NCI-H82 treated with DMSO at 0.1 percent for 48 hours (cell line): Measurements from ENCODE around the gene KRTAP10-9.
"Not testable (repeated sequence)": the region's sequence is repeated elsewhere in the genome, so short reads cannot be mapped to it uniquely, and the experiment has no call there.

Experiments
- DNase-seq: peaks from one replicate; lab custom pipeline; 2025; ENCODE audit not compliant: unreplicated experiment; lab: John Stamatoyannopoulos, UW

KRTAP10-9 gene

GRCh38 chr21:44614161-44614631 lies 12.7 kb upstream of the KRTAP10-9 start:
- no peak for DNase-seq

- no peak for DNase-seq
Observed at GRCh38 chr21:44614961-44615391, 11.9 kb upstream of the KRTAP10-9 start.

GRCh38 chr21:44615466-44615865 lies 11.4 kb upstream of the KRTAP10-9 start:
- DNase-seq: no peak

GRCh38 chr21:44615911-44616590 lies 10.8 kb upstream of the KRTAP10-9 start:
- DNase-seq: no peak

- no peak for DNase-seq
Observed at GRCh38 chr21:44616591-44616926, 10.3 kb upstream of the KRTAP10-9 start.

- DNase-seq: no peak
Observed at GRCh38 chr21:44617071-44617501, 9.8 kb upstream of the KRTAP10-9 start.

- DNase-seq: no peak
Observed at GRCh38 chr21:44618504-44618903, 8.4 kb upstream of the KRTAP10-9 start.

- DNase-seq: no peak
Observed at GRCh38 chr21:44618909-44619308, 8.0 kb upstream of the KRTAP10-9 start.

- DNase-seq: no peak
Observed at GRCh38 chr21:44619886-44620285, 7.0 kb upstream of the KRTAP10-9 start.

- DNase-seq: no peak
Observed at GRCh38 chr21:44623575-44623974, 3.3 kb upstream of the KRTAP10-9 start.

- DNase-seq: no peak
Observed at GRCh38 chr21:44625756-44626155, 1.1 kb upstream of the KRTAP10-9 start.

GRCh38 chr21:44626262-44626661 lies 631 bp upstream of the KRTAP10-9 start:
- no peak for DNase-seq

- not testable (repeated sequence) for DNase-seq
Observed at GRCh38 chr21:44627181-44627822, 409 bp downstream of the KRTAP10-9 start.

- DNase-seq: not testable (repeated sequence)
Observed at GRCh38 chr21:44627831-44628233, 939 bp downstream of the KRTAP10-9 start.

GRCh38 chr21:44628707-44629391 lies 2.0 kb downstream of the KRTAP10-9 start:
- no peak for DNase-seq

GRCh38 chr21:44630440-44630839 lies 3.5 kb downstream of the KRTAP10-9 start:
- no peak for DNase-seq

- no peak for DNase-seq
Observed at GRCh38 chr21:44632067-44632466, 5.2 kb downstream of the KRTAP10-9 start.

- no peak for DNase-seq
Observed at GRCh38 chr21:44636209-44637017, 9.5 kb downstream of the KRTAP10-9 start.

- no peak for DNase-seq
Observed at GRCh38 chr21:44637018-44637850, 10.3 kb downstream of the KRTAP10-9 start, which contains the start of gene KRTAP10-10. KRTAP10-10 (plus strand) TSS chr21:44637356; CDS start chr21:44637418, 62 bp downstream.

- DNase-seq: not testable (repeated sequence)
Observed at GRCh38 chr21:44637851-44638348, 11.0 kb downstream of the KRTAP10-9 start.
